SJSA1 (cell line): ENCODE data around the gene SEPTIN6. TPM values are rescaled to one million over a fixed set of nuclear protein-coding genes. Genes with fewer than 3 reads are reported as not detected.
"Not testable (repeated sequence)": the region's sequence is repeated elsewhere in the genome, so short reads cannot be mapped to it uniquely, and the experiment has no call there.

Source experiments
- DNase-seq, 2 experiments: peaks; one replicate each; pipeline ENCODE4 v3.0.0-alpha.2; 2015 to 2020; ENCODE audit warnings: low spot score in 2 of 2, low read depth in 1 of 2
- H3K27ac ChIP-seq: fragments of 250-450 bp; sonication (Bioruptor Pico); 2 replicates; pipeline ENCODE4 v1.5.1; 2020; ENCODE audit warnings: mild to moderate bottlenecking, moderate library complexity
- H3K27me3 ChIP-seq: fragments of 250-450 bp; sonication (Bioruptor Pico); replicated peaks from 2 replicates; pipeline ENCODE4 v1.5.1; 2020; ENCODE audit warnings: mild to moderate bottlenecking, moderate library complexity
- H3K36me3 ChIP-seq: fragments of 250-450 bp; sonication (Bioruptor Pico); 2 replicates; pipeline ENCODE4 v1.5.1; 2020; ENCODE audit warnings: mild to moderate bottlenecking
- H3K4me1 ChIP-seq: fragments of 250-450 bp; sonication (Bioruptor Pico); replicated peaks from 2 replicates; pipeline ENCODE4 v1.6.1; 2021; ENCODE audit warnings: mild to moderate bottlenecking
- H3K4me3 ChIP-seq: fragments of 250-450 bp; sonication (Bioruptor Pico); 2 replicates; pipeline ENCODE4 v1.5.1; 2020; ENCODE audit warnings: mild to moderate bottlenecking
- H3K9me3 ChIP-seq: fragments of 250-450 bp; sonication (Bioruptor Pico); replicated peaks from 2 replicates; pipeline ENCODE4 v1.5.1; 2020; ENCODE audit warnings: mild to moderate bottlenecking
- total RNA-seq: library from RNA; depleted of rRNA; stranded (reverse); fragments of >200 nt; shearing (Covaris generic); gene quantifications from 2 replicates; pipeline ENCODE4 v1.2.3, GENCODE V29; 2014

SEPTIN6 gene
- total RNA-seq, 1 experiment from 2014 or later = 21.2 TPM

DNA sequence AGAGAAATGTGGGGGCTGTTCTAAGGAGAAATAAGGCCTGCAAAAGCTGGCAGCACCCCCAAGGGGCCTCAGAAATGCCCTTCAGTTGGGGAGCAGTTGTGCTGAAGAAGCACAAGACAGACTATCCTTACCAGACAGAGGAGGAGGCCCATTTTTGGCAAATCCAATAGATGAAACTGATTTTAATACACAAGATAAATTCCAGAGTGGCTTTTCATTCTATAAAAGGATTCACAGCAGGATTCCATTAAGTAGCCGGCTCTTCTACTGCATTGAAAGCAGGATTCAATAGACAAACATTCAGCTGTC lies 8.1 kb downstream of the SEPTIN6 start:
- Histone ChIP-seq H3K9me3 (no peaks in the 10 kb centered on the region), H3K4me1 (no peaks in the 10 kb centered on the region), H3K27ac (no peak overlapping the region), H3K4me3 (no peak overlapping the region), H3K27me3 (no peaks in the 10 kb centered on the region), H3K36me3 (no peaks in the 10 kb centered on the region)
- no peak for DNase-seq

DNA sequence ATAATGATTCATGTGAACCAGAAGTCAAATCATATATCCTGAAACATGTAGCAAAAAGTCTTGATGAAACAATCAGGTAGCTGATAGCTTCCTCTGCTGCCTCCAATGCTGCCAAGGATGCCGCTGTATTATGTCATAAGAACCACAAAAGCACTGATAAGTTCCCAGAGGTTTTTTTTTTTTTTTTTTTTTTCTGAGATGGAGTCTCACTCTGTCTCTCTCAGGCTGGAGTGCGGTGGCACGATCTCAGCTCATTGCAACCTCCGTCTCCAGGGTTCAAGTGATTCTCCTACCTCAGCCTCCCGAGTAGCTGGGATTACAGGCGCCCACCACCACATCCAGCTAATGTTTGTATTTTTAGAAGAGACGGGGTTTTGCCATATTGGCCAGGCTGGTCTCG lies 8.7 kb downstream of the SEPTIN6 start:
- H3K27ac ChIP-seq, H3K27me3 ChIP-seq, H3K36me3 ChIP-seq, H3K4me3 ChIP-seq, H3K9me3 ChIP-seq, DNase-seq, H3K4me1 ChIP-seq: not testable (repeated sequence)

DNA sequence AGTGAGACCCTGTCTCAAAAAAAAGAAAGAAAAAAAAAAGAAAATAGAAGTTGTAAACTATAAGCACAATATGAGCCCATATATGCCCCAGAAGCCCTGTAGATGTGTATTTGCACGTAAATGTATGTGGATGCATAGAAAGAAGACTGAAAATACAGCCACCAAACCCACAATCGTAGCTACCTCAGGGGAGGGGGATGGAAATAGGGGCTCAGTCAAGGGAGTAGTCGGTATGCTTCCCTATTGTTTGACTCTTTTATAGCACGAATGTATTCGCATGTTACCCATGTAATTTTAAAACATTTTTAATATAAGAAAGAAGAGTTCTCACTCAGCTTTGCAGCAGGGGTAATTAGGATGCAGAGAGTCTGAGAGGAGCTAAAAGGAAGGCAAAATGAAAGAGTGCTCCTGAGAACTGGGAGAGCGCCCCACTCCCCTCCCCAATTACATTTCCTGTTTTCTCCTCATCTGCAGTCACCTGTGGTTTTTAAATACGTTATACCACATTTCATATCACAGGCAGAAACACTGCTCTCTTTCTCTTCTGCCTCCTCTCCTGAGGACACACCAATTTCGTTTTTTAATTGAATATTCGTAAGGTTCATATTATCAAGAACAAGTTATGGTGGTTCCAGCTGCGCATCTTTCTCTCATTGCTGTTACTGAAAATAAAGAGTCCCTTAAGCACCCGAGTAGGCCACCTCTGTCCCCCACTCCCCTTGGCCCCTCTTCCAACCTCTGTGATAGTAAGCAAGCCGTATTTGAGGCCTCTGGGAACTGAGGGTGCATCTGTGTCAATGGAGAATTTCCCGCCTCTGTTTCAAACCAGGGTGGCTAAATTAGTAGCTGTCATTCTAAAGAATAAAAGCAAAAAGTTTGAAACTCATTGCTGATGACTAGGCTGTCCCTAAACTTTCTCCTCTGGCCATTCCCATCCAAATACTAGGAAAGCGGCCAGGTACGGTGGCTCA lies 10.7 kb downstream of the SEPTIN6 start:
- H3K27ac ChIP-seq = no peak overlapping the region

DNA sequence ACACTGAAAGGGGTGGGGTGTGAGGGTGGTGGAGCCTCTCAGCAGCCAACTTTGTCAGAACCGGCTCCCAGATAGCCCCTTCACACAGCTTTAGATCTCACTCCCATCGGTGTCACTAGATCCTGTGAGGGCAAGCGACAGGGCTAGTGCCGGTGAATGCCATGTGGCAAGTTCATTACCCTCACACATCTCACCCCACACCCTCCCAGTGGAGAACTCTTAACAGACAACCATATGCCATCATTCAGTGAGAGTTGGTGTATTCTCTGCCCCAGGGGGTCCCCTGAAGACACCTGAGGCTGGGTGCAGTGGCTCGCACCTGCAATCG lies 15.3 kb downstream of the SEPTIN6 start:
- Histone ChIP-seq H3K4me1 (no peaks in the 10 kb centered on the region), H3K27ac (no peak overlapping the region)

More for the DNA sequence above, 10.7 kb downstream of the SEPTIN6 start:
- Histone ChIP-seq H3K4me3 (no peak overlapping the region), H3K9me3 (no peaks in the 10 kb centered on the region), H3K4me1 (no peaks in the 10 kb centered on the region), H3K27me3 (no peaks in the 10 kb centered on the region), H3K36me3 (no peaks in the 10 kb centered on the region)
- no peak for DNase-seq

DNA sequence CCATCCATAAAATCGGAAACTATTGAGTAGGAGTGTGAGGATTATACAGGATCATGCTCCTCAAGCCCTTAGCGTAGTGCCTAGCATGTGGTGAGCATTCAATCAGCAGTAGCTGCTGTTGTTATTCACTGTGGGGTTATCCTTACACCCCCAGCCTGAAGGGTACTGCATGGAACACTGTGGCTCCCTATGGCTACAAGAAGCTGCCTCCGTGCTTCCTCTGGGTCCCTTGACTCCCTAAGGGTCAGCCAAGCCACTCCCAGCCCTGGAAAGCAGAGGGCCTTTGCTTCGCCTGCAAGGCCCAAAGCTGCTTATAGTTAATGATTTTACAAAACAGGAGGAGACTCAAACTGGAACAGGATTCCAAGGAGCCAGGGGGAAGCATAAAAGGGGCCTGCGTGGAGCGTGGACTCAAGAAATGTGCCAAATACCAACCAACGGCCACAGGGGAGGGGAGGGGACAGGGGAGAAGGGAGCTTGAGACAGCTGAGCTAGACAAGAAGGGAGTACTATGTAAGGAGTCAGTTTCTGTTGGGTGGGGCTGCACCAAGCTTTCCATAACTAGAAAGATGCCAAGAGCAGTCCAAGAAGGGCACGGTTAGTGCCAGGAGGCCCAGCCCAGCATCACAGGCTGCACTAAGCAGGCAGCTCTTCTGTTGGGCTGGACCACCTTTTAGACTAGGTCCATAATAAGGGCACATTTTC lies 15.9 kb downstream of the SEPTIN6 start:
- Histone ChIP-seq H3K4me1 (no peaks in the 10 kb centered on the region), H3K27ac (no peak overlapping the region), H3K27me3 (no peaks in the 10 kb centered on the region), H3K9me3 (no peaks in the 10 kb centered on the region), H3K4me3 (no peak overlapping the region), H3K36me3 (no peaks in the 10 kb centered on the region)
- DNase-seq = no peak

More for the DNA sequence above, 15.3 kb downstream of the SEPTIN6 start:
- no peaks in the 10 kb centered on the region for H3K27me3 ChIP-seq
- no peaks in the 10 kb centered on the region for H3K36me3 ChIP-seq
- H3K4me3 ChIP-seq = no peak overlapping the region
- no peaks in the 10 kb centered on the region for H3K9me3 ChIP-seq
- no peak for DNase-seq

DNA sequence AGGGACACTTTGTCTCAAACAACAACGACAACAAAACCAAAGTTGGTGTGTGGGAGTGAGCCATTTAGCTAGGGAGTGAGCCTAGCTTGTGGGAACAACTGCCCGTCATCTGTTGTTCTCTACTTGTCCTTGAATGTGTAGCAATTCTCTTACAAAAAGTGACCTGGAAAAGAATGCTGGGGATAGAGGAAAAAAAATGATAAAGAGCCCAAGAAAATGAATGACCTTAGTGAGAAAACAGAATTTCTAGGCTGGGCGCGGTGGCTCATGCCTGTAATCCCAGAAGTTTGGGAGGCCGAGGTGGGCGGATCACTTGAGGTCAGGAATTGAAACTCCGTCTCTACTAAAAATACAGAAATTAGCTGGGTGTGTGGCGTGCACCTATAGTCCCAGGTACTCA lies 19.6 kb downstream of the SEPTIN6 start:
- Histone ChIP-seq H3K4me1 (peaks cover 5% of the 10 kb centered on the region; the same call in 1 of the 2 replicates), H3K27me3 (no peaks in the 10 kb centered on the region), H3K9me3 (no peaks in the 10 kb centered on the region), H3K4me3 (no peak overlapping the region), H3K36me3 (no peaks in the 10 kb centered on the region), H3K27ac (no peak overlapping the region)
- DNase-seq = no peak

DNA sequence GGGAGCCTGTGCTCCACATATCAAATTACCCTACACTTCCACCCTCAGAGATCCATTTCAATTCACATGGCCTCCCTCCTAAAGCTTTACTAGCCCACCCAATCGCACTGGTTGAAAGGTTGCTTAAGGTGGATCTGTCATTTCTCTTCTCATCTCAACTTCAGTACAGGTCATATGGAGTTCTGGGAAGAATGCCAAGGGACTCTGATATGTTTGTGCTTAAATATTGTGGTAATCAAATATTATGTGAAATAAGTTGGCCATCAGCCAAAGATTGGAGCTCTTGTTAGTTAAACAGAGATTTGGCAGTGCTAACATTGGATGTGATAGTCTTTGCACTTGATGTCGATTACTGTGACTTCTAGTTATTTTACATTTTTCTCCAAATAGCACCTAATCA lies 20.5 kb downstream of the SEPTIN6 start:
- Histone ChIP-seq H3K36me3 (no peaks in the 10 kb centered on the region), H3K9me3 (no peaks in the 10 kb centered on the region), H3K27me3 (no peaks in the 10 kb centered on the region), H3K4me1 (peaks cover 5% of the 10 kb centered on the region; the same call in 1 of the 2 replicates), H3K4me3 (no peak overlapping the region), H3K27ac (no peak overlapping the region)
- DNase-seq = no peak

DNA sequence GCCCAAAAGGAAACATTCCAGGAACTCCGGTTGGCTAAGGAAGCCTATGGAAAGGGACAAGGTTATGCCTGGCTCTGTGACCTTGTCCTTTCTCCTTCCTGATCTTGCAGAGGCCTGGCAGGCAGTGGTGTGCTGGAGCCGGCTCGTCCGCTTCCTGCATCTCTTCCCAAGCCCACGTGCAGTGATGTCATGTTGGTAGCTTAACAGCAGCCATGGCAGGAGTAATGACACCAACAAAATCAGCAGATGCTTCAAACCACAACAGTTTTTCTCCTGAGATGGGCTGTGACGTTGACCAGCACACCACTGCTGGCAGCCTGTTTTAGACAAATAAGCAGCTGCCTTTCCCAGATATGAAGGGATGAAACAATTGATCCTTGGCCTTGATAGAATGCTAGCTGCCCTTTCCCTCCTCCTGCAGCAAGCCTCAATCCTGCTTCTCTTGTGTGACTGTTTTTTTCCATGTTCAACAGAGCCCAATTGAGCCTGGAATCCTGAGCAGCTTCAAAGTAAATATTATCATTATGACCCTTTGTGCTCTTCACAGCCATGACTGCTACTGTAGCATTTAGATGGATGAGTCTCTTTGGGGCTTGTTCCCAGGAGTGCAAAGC lies 23.4 kb downstream of the SEPTIN6 start:
- DNase-seq = peak in 1 of 2 experiments; percentile 29
- Histone ChIP-seq H3K4me3 (no peak overlapping the region), H3K9me3 (no peaks in the 10 kb centered on the region), H3K27me3 (no peaks in the 10 kb centered on the region), H3K4me1 (peaks cover 5% of the 10 kb centered on the region; the same call in 1 of the 2 replicates), H3K36me3 (no peaks in the 10 kb centered on the region), H3K27ac (peak overlapping the region; percentile 15; the same call in 1 of the 2 replicates)

DNA sequence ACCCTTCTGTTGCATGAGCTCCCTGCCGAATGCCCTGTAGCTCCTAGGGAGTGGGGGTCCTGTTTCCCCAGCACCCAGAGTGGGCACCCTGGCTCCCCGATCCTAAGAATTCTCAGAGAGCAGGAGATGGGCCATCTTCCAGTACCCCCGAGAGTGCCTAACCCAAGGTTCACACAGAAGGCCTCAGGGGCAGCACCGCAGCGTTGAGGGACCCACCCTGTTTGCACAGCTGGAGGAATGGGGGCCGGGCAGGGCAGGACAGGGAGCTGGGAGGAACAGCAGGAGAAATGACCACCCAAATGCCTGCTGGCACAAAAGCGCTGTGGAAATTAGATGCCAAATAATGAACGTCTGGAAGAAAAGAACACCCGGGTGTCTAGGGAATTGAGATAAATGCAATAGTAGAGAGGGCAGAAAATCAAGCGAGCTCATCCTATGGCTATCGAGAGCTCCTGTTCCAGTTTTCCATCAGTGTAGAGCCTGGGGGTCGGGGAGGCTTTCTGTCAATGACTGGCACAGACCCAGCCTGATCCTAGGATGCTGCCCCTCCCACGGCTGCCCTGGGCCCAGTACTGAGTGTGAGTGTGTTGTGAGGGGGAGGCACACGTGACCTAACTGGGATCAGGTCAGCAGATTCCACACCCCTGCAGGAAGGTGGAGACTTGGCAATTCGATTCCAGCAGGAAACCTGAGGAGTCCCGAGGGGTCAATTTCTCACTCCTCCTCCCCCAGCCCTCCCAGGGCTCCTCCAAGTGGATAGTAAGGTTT lies 25.7 kb downstream of the SEPTIN6 start:
- H3K4me3 ChIP-seq = no peak overlapping the region
- H3K27ac ChIP-seq = no peak overlapping the region
- no peak for DNase-seq
- no peaks in the 10 kb centered on the region for H3K9me3 ChIP-seq
- H3K4me1 ChIP-seq = peaks cover 5% of the 10 kb centered on the region; the same call in 1 of the 2 replicates
- no peaks in the 10 kb centered on the region for H3K27me3 ChIP-seq
- H3K36me3 ChIP-seq = no peaks in the 10 kb centered on the region

DNA sequence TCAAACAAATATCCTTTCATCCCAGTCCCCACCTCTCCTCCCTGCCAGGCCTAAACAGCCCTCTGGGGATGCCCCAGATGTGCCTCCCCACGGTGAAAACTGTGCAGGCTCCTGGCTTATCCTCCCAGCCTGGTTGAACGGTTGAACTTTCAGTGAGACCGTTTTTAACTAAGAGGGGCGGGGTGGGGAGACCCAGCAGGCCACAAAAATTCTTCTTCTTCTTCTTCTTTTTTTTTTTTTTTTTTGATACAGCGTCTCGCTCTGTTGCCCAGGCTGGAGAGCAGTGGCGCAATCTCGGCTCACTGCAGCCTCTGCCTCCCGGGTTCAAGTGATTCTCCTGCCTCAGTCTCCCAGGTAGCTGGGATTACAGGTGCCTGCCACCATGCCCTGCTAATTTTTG lies 28.1 kb downstream of the SEPTIN6 start:
- not testable (repeated sequence) for H3K4me1 ChIP-seq, H3K27ac ChIP-seq, H3K36me3 ChIP-seq, H3K4me3 ChIP-seq, H3K9me3 ChIP-seq, H3K27me3 ChIP-seq, DNase-seq

DNA sequence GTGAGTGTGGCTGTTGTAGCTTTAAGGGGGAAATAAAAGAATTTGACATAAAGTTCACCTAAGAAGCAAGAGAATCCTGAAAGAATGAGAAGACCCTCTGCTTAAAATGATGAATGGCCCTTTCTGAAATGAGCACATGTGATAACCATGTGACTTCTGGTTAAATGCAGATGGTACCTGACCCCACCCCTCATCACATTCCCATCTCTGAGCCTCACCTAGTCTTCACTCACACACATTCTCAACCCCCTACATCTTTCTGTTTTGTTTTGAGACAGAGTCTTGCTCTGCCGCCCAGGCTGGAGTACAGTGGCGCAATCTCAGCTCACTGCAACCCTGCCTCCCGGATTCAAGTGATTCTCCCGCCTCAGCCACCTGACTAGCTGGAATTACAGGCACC lies 31.5 kb downstream of the SEPTIN6 start:
- Histone ChIP-seq H3K4me3 (no peak overlapping the region), H3K27me3 (no peaks in the 10 kb centered on the region)

DNA sequence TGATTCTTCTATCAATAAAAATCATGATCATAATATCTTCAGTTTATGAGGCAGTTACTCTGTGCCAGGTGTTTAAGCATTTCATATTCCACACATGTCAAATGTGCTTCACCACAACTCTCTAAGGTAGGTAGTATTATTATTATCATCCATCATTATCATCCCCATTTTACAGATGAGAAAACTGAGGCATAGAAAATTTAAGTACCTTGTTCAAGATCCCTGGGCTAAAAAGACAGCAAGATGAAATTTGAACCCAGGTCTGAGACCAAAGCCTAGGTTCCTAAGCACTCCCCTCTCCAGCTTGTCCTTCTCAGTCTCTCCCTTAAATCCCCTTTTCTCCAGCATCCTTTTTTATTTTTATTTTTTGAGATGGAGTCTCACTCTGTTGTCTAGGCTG lies 33.4 kb downstream of the SEPTIN6 start:
- no peaks in the 10 kb centered on the region for H3K36me3 ChIP-seq
- no peak for DNase-seq
- H3K27me3 ChIP-seq = no peaks in the 10 kb centered on the region
- H3K4me3 ChIP-seq = no peak overlapping the region
- no peaks in the 10 kb centered on the region for H3K4me1 ChIP-seq
- H3K9me3 ChIP-seq = no peaks in the 10 kb centered on the region
- no peak overlapping the region for H3K27ac ChIP-seq

More for the DNA sequence above, 31.5 kb downstream of the SEPTIN6 start:
- H3K27ac ChIP-seq = no peak overlapping the region
- no peaks in the 10 kb centered on the region for H3K36me3 ChIP-seq
- no peak for DNase-seq
- H3K9me3 ChIP-seq = no peaks in the 10 kb centered on the region
- no peaks in the 10 kb centered on the region for H3K4me1 ChIP-seq

DNA sequence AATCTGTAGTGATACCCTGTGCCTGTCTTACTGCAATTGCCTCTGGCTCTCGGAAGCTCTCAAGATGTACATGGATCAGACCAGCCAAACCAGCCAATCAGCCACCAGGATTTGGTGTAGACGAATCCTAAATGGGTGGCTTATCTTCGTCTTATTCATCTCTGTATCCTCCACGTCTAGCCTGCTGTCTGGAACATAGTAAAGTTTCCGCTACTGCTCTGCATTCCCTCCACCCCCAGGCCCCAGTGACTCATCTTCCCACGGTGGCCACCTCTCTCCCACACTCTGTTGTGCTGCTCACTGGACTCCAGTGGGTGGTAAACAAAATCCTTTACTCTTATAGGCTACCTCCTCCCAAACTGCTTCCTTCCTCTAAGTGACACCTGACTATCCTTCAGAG lies 37.8 kb downstream of the SEPTIN6 start:
- no peak overlapping the region for H3K4me3 ChIP-seq
- DNase-seq = peak; percentile 12 to 46
- H3K9me3 ChIP-seq = no peaks in the 10 kb centered on the region
- H3K4me1 ChIP-seq = no peaks in the 10 kb centered on the region
- no peaks in the 10 kb centered on the region for H3K27me3 ChIP-seq
- no peak overlapping the region for H3K27ac ChIP-seq
- no peaks in the 10 kb centered on the region for H3K36me3 ChIP-seq
